ENCODE measurements around the gene CSNK1A1. TPM values are rescaled to one million over a fixed set of nuclear protein-coding genes. Genes with fewer than 3 reads are reported as not detected.

CSNK1A1 gene
- total RNA-seq, 1 experiment from 2014 or later = 300 TPM

GRCh38 chr5:149473441-149473840 is 77.8 kb downstream of the CSNK1A1 start:
- TF ChIP-seq EZH2 (IDR thresholded peaks at IDR 0.05; ENCODE audit: low read depth) = no peak
- TF ChIP-seq, protein P1, sequence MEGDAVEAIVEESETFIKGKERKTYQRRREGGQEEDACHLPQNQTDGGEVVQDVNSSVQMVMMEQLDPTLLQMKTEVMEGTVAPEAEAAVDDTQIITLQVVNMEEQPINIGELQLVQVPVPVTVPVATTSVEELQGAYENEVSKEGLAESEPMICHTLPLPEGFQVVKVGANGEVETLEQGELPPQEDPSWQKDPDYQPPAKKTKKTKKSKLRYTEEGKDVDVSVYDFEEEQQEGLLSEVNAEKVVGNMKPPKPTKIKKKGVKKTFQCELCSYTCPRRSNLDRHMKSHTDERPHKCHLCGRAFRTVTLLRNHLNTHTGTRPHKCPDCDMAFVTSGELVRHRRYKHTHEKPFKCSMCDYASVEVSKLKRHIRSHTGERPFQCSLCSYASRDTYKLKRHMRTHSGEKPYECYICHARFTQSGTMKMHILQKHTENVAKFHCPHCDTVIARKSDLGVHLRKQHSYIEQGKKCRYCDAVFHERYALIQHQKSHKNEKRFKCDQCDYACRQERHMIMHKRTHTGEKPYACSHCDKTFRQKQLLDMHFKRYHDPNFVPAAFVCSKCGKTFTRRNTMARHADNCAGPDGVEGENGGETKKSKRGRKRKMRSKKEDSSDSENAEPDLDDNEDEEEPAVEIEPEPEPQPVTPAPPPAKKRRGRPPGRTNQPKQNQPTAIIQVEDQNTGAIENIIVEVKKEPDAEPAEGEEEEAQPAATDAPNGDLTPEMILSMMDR (conservative IDR thresholded peaks at IDR 0.05) = no peak
- Histone ChIP-seq H3K27me3 (ENCODE audit: insufficient read depth, low read depth) (no peaks in the 10 kb centered on the region), H3K4me1 (replicated peaks; ENCODE audit: insufficient read depth) (peaks cover 22% of the 10 kb centered on the region), H3K79me2 (ENCODE audit: low read depth) (no peaks in the 10 kb centered on the region), H3K9me2 (ENCODE audit: insufficient read depth) (no peaks in the 10 kb centered on the region), H4K20me1 (ENCODE audit: insufficient read depth) (no peaks in the 10 kb centered on the region), H3K36me3 (ENCODE audit: low read depth) (no peaks in the 10 kb centered on the region), H2AFZ (no peak overlapping the region), H3K4me2 (no peak overlapping the region), H3K27ac (no peak overlapping the region), H3F3A (ENCODE audit: insufficient read depth, low read depth) (peaks cover 12% of the 10 kb centered on the region; the same call in 1 of the 2 replicates), H3K9me3 (ENCODE audit: insufficient read depth, low read depth) (no peaks in the 10 kb centered on the region), H3K4me3 (no peak overlapping the region)
- ChIA-PET CTCF (interaction anchor here (0.5 to 1.6 kb wide), 5 partner anchors 10 to 144 kb away, joined by 4 to 11 read pairs (median 5); no protein-coding TSS in a partner anchor), POLR2A (ENCODE audit: unreplicated experiment) (interaction anchor here (0.8 to 1.0 kb wide), 2 partner anchors 17 to 28 kb away, joined by 4 to 9 read pairs; no protein-coding TSS in a partner anchor)
- no peak for DNase-seq
- no TSS peak for BruUV-seq (replicated peaks)
- intact Hi-C loops (cut with micrococcal nuclease; ENCODE audit: unreplicated experiment) = no loop called here

- Histone ChIP-seq H2AFZ (no peak overlapping the region), H3K4me1 (replicated peaks; ENCODE audit: insufficient read depth) (peaks cover 22% of the 10 kb centered on the region), H3K4me3 (no peak overlapping the region), H4K20me1 (ENCODE audit: insufficient read depth) (no peaks in the 10 kb centered on the region), H3K9me3 (ENCODE audit: insufficient read depth, low read depth) (no peaks in the 10 kb centered on the region), H3K36me3 (ENCODE audit: low read depth) (no peaks in the 10 kb centered on the region), H3K79me2 (ENCODE audit: low read depth) (no peaks in the 10 kb centered on the region), H3F3A (ENCODE audit: insufficient read depth, low read depth) (peaks cover 12% of the 10 kb centered on the region; the same call in 1 of the 2 replicates), H3K9me2 (ENCODE audit: insufficient read depth) (no peaks in the 10 kb centered on the region), H3K4me2 (no peak overlapping the region), H3K27me3 (ENCODE audit: insufficient read depth, low read depth) (no peaks in the 10 kb centered on the region), H3K27ac (no peak overlapping the region)
- POLR2A ChIA-PET (ENCODE audit: unreplicated experiment) = no interaction called here
- no peak for DNase-seq
- no TSS peak for BruUV-seq (replicated peaks)
- intact Hi-C loops (cut with micrococcal nuclease; ENCODE audit: unreplicated experiment) = no loop called here
- CTCF ChIA-PET = interaction anchor here (0.9 kb wide), 1 partner anchor 145 kb away, joined by 5 read pairs; no protein-coding TSS in a partner anchor
- TF ChIP-seq, protein P1 (conservative IDR thresholded peaks at IDR 0.05) = no peak
- no peak for TF ChIP-seq EZH2 (IDR thresholded peaks at IDR 0.05; ENCODE audit: low read depth)
These were observed 78.8 kb downstream of the CSNK1A1 start for GRCh38 chr5:149472399-149472798.

DNA sequence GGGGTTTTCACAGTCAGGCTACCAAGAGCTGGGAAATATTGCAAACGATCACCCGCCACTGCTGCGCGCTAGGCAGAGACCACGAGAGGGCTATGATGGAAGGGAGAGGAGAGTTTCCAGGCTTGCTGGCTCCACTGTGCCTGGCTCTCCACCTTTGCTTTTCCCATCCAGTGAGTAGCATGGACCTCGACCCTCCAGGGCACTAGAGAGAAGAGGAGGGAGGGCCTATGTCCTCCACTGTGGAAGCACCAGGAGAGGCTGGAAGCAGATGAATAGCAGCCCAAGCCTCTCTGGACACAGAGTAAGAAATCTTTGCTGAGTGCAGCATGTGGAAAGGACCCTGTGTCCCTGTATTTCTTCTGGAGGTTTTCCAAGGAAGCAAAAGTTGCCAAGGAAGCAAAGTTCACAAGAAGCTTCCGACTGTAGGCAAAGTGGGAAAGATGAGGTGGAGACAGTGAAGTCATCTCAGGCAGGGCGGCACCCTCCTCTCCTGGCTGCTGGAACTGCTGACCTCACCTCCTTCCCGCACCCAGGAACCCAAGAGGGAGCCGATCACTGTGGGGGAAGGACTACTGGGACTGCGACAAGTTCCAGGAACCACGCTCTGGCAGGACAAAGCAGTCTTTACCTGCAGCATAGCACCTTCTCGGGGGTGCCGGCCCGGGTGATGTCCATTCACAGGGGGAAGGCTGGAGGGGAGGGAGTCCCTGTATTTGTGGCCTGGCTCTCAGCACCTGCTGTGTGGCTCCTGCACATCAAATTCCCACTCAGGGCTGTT is 79.6 kb downstream of the CSNK1A1 start:
- Histone ChIP-seq H2AFZ (no peak overlapping the region), H3K27me3 (ENCODE audit: insufficient read depth, low read depth) (no peaks in the 10 kb centered on the region), H3K4me3 (no peak overlapping the region), H3K4me2 (no peak overlapping the region), H3K9me3 (ENCODE audit: insufficient read depth, low read depth) (no peaks in the 10 kb centered on the region), H3K36me3 (ENCODE audit: low read depth) (no peaks in the 10 kb centered on the region), H3K27ac (no peak overlapping the region), H3K9me2 (ENCODE audit: insufficient read depth) (no peaks in the 10 kb centered on the region), H3K79me2 (ENCODE audit: low read depth) (no peaks in the 10 kb centered on the region), H3F3A (ENCODE audit: insufficient read depth, low read depth) (peaks cover 12% of the 10 kb centered on the region; the same call in 1 of the 2 replicates), H4K20me1 (ENCODE audit: insufficient read depth) (no peaks in the 10 kb centered on the region), H3K4me1 (replicated peaks; ENCODE audit: insufficient read depth) (peaks cover 22% of the 10 kb centered on the region)
- TF ChIP-seq, protein P1 (conservative IDR thresholded peaks at IDR 0.05) = no peak
- TF ChIP-seq EZH2 (IDR thresholded peaks at IDR 0.05; ENCODE audit: low read depth) = no peak
- ChIA-PET CTCF (no interaction called here), POLR2A (ENCODE audit: unreplicated experiment) (no interaction called here)
- peak in 1 of 2 experiments; percentile 54 for DNase-seq
- no TSS peak for BruUV-seq (replicated peaks)
- intact Hi-C loops (cut with micrococcal nuclease; ENCODE audit: unreplicated experiment) = no loop called here
